Natural killer cell (primary cell): ENCODE measurements around the gene TRIM29. TPM values are rescaled to one million over a fixed set of nuclear protein-coding genes. Genes with fewer than 3 reads are reported as not detected.

Experiments used
- ATAC-seq, 3 donors: fragments of 150-1000 bp in 2 of 3; fragments of 200-7000 bp in 1 of 3; cut with Tn5 transposase; 1 replicate in 1 of 3; 2 replicates in 2 of 3; pipeline ENCODE4 v1.10.0; 2021; ENCODE audit warnings: mild to moderate bottlenecking in 2 of 3, moderate library complexity in 2 of 3
- DNase-seq, 2 donors: peaks; one replicate each; pipeline versions ENCODE4 v3.0.0 to v3.0.0-alpha.2; 2013 to 2021; ENCODE audit warnings: mixed read lengths in 1 of 2
- H3K27ac ChIP-seq: one replicate; pipeline ENCODE4 v1.5.1; 2013; ENCODE audit warnings: mild to moderate bottlenecking, low read length
- H3K27me3 ChIP-seq: one replicate; pipeline ENCODE4 v1.6.1; 2013; ENCODE audit warnings: low read length; ENCODE audit not compliant: control insufficient read depth, insufficient read depth
- H3K36me3 ChIP-seq: one replicate; pipeline ENCODE4 v1.6.1; 2013; ENCODE audit warnings: low read length; ENCODE audit not compliant: control insufficient read depth, insufficient read depth
- H3K4me1 ChIP-seq: one replicate; pipeline ENCODE4 v1.6.1; 2013; ENCODE audit warnings: low read length; ENCODE audit not compliant: control insufficient read depth, insufficient read depth
- H3K4me3 ChIP-seq: one replicate; pipeline ENCODE4 v1.5.1; 2013; ENCODE audit warnings: low read length
- H3K9me3 ChIP-seq: one replicate; pipeline ENCODE4 v1.6.1; 2013; ENCODE audit warnings: low read length; ENCODE audit not compliant: control insufficient read depth, insufficient read depth
- H3K27ac Mint-ChIP-seq, 2 donors: one replicate each; pipeline ENCODE4 v1.8.0; 2022; ENCODE audit warnings: mild to moderate bottlenecking in 2 of 2, mixed read lengths in 2 of 2, moderate library complexity in 1 of 2
- H3K27me3 Mint-ChIP-seq, 2 donors: one replicate each; pipeline ENCODE4 v1.8.0; 2022; ENCODE audit warnings: low read depth in 2 of 2, mixed read lengths in 2 of 2
- H3K36me3 Mint-ChIP-seq: one replicate; pipeline ENCODE4 v1.8.0; 2022; ENCODE audit warnings: mixed read lengths
- H3K4me1 Mint-ChIP-seq, 2 donors: one replicate each; pipeline ENCODE4 v1.8.0; 2022; ENCODE audit warnings: mixed read lengths in 2 of 2
- H3K4me3 Mint-ChIP-seq: one replicate; pipeline ENCODE4 v1.8.0; 2022; ENCODE audit warnings: mild to moderate bottlenecking, moderate library complexity, mixed read lengths
- H3K9me3 Mint-ChIP-seq, 2 donors: one replicate each; pipeline ENCODE4 v1.8.0; 2022; ENCODE audit warnings: mixed read lengths in 2 of 2
- WGBS: methylation state at CpG from one replicate; pipeline ENCODE4 v1.1.7; 2013; ENCODE audit warnings: missing lambda C conversion rate; ENCODE audit not compliant: insufficient coverage; 5-methylcytosine and 5-hydroxymethylcytosine counted together
- intact Hi-C: fragments of 100-400 bp; cut with micrococcal nuclease; formaldehyde crosslinking; loops from one replicate; pipeline ENCODE4 v1.14.2; 2022
- total RNA-seq, 4 donors: library from RNA; stranded (reverse); fragments of 120-200 nt in 1 of 4; gene quantifications; one replicate each; pipeline versions ENCODE4 v1.2.3 to v1.2.4, GENCODE V29; 2013 to 2022
- TF ChIP-seq, protein P1 (sequence below): fragments of 200-600 bp; IDR thresholded peaks from one replicate; pipeline ENCODE4 v1.8.0; 2022; ENCODE audit warnings: antibody characterized with exemption

TRIM29 gene
- total RNA-seq, 3 donors from 2014 or later (not counting 1 experiment from before 2014, with no cell fraction given): not detected

DNA sequence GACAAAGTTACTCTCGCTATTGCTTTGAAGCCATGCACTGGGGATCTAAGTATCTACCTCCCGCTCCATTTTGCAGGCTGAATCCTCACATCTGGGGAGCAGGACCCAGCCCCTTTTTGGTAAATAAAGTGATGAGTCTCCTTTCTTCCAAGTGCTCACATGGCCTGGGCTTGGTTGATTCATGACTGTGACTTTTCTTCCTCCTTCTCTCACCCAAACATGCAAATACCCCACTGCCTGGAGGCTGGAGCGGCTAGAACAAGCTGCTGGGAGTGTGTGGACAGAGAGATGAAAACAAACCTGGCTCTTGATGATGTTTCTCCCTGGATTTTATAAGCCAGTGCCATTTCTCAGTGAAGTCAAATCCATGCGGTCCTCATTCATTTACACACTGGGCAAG is 72.7 kb downstream of the TRIM29 start:
- Histone ChIP-seq H3K27me3 (no peaks in the 10 kb centered on the region), H3K4me3 (no peak overlapping the region), H3K27ac (no peak overlapping the region), H3K36me3 (no peaks in the 10 kb centered on the region), H3K4me1 (no peaks in the 10 kb centered on the region), H3K9me3 (no peaks in the 10 kb centered on the region)
- Mint-ChIP-seq H3K9me3 (no peaks in the 10 kb centered on the region), H3K4me1 (peaks cover 4 to 9% of the 10 kb centered on the region in 2 donors), H3K27me3 (peaks cover 16 to 25% of the 10 kb centered on the region in 2 donors), H3K27ac (no peak overlapping the region), H3K36me3 (no peaks in the 10 kb centered on the region), H3K4me3 (no peak overlapping the region)
- no peak for ATAC-seq
- 87% methylated on average over 4 of the region's 4 CpGs for WGBS
- TF ChIP-seq, protein P1, sequence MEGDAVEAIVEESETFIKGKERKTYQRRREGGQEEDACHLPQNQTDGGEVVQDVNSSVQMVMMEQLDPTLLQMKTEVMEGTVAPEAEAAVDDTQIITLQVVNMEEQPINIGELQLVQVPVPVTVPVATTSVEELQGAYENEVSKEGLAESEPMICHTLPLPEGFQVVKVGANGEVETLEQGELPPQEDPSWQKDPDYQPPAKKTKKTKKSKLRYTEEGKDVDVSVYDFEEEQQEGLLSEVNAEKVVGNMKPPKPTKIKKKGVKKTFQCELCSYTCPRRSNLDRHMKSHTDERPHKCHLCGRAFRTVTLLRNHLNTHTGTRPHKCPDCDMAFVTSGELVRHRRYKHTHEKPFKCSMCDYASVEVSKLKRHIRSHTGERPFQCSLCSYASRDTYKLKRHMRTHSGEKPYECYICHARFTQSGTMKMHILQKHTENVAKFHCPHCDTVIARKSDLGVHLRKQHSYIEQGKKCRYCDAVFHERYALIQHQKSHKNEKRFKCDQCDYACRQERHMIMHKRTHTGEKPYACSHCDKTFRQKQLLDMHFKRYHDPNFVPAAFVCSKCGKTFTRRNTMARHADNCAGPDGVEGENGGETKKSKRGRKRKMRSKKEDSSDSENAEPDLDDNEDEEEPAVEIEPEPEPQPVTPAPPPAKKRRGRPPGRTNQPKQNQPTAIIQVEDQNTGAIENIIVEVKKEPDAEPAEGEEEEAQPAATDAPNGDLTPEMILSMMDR: no peak
- no peak for DNase-seq
- intact Hi-C loops: no loop called here

DNA sequence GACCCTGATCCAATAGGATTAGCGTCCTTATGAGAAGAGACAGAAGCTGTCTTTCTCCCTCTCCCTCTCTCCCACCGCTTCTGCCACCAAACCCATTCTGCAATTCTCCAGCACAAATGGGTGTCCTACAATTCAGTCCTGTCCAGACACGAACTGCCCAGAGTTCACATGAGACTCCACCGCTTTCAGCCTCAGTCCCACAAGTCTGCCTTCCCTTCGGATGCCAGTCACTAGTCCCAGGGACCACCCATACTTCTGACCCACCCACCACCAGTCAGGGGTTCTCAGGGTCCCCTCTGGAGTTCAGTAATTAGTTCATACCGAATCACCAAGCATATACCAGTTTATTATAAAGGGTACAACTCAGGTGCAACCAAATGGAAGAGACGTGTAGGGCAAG is 73.6 kb downstream of the TRIM29 start:
- DNase-seq (no peak), ATAC-seq (no peak)
- Mint-ChIP-seq H3K27ac (no peak overlapping the region), H3K4me3 (no peak overlapping the region), H3K27me3 (peaks cover 16 to 25% of the 10 kb centered on the region in 2 donors), H3K4me1 (peaks cover 4 to 9% of the 10 kb centered on the region in 2 donors), H3K9me3 (no peaks in the 10 kb centered on the region), H3K36me3 (no peaks in the 10 kb centered on the region)
- no peaks in the 10 kb centered on the region for H3K9me3 ChIP-seq
- H3K36me3 ChIP-seq: no peaks in the 10 kb centered on the region
- TF ChIP-seq, protein P1: no peak
- H3K4me3 ChIP-seq: no peak overlapping the region
- intact Hi-C loops: no loop called here
- H3K4me1 ChIP-seq: no peaks in the 10 kb centered on the region
- no peak overlapping the region for H3K27ac ChIP-seq
- no peaks in the 10 kb centered on the region for H3K27me3 ChIP-seq
- WGBS: 89% methylated on average over 5 of the region's 7 CpGs

DNA sequence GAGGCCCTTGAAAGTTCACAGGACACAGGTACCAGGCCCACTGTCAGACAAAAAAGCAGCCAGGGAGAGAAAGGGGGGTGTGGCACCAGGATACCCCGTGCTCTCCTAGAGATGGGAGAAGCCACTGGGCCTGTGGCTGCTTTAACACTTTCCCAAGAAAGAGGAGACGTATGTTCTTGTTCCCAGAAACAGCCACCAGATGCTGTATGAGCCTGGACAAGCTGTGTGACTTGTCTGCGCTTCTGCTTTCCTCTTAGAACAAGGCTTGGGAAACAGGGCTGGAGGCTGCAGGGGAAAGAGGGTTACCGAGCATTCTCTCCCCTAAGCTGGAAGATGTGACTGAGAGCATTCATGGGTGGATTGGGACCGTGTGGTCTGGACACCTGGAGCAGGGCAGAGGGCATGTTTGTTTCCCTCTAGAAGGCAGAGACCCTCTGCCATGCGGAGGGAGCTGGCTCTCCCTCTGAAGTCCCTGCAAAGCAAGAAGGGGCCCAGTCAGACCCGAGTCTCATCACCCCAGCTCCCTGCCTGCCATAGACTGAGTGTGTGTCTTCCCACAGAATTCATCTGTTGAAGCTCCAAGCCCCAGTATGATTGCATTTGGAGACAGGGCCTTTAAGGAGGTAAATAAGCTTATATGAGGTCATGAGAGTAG is 74.1 kb downstream of the TRIM29 start:
- no peaks in the 10 kb centered on the region for H3K9me3 ChIP-seq
- H3K36me3 ChIP-seq: no peaks in the 10 kb centered on the region
- H3K4me3 ChIP-seq: no peak overlapping the region
- Mint-ChIP-seq H3K27ac (no peak overlapping the region), H3K4me3 (no peak overlapping the region), H3K27me3 (peaks cover 19 to 23% of the 10 kb centered on the region in 2 donors), H3K36me3 (no peaks in the 10 kb centered on the region), H3K9me3 (no peaks in the 10 kb centered on the region), H3K4me1 (peaks cover 4 to 9% of the 10 kb centered on the region in 2 donors)
- no peak overlapping the region for H3K27ac ChIP-seq
- H3K27me3 ChIP-seq: no peaks in the 10 kb centered on the region
- TF ChIP-seq, protein P1: no peak
- no peak for DNase-seq
- no peaks in the 10 kb centered on the region for H3K4me1 ChIP-seq
- no peak for ATAC-seq
- WGBS: 77% methylated on average over 7 of the region's 7 CpGs
- intact Hi-C loops: no loop called here

DNA sequence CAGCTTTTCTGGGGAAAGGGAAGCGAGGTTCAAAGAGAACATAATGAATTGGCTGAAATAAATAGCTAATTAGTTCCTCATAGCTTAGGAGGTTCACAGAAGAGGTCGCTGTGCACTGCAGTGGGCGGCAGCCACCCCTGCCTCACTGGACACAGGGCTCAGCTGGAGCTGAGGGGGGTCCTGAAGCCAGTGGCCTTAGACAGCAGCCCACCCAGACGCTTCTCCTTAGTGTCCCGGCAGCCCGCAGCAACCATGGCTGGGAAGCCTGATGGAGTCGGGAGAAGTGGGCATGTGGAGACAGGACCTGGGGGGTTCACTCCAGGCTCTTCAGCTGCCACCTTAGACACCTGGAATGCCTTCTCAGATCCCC is 75.4 kb downstream of the TRIM29 start:
- H3K4me3 Mint-ChIP-seq: no peak overlapping the region
- Histone ChIP-seq H3K36me3 (no peaks in the 10 kb centered on the region), H3K4me3 (no peak overlapping the region), H3K27me3 (no peaks in the 10 kb centered on the region), H3K27ac (no peak overlapping the region), H3K9me3 (no peaks in the 10 kb centered on the region), H3K4me1 (no peaks in the 10 kb centered on the region)
- intact Hi-C loops: no loop called here
- no peak overlapping the region for H3K27ac Mint-ChIP-seq
- H3K4me1 Mint-ChIP-seq: no peaks in the 10 kb centered on the region
- DNase-seq (no peak), ATAC-seq (no peak)
- H3K36me3 Mint-ChIP-seq: no peaks in the 10 kb centered on the region
- H3K27me3 Mint-ChIP-seq: peaks cover 18 to 19% of the 10 kb centered on the region in 2 donors
- TF ChIP-seq, protein P1: no peak
- H3K9me3 Mint-ChIP-seq: no peaks in the 10 kb centered on the region
- 88% methylated on average over 7 of the region's 7 CpGs for WGBS
